GM06990 (cell line): Measurements from ENCODE around the gene ZNF536.

ENCODE experiments used
- DNase-seq: peaks from one replicate; pipeline ENCODE4 v3.0.0-alpha.2; 2011; ENCODE audit not compliant: insufficient read length; ENCODE audit errors: extremely low read depth
- H3K27me3 ChIP-seq: replicated peaks from 2 replicates; pipeline ENCODE4 v1.6.0; 2011; ENCODE audit warnings: low read length; ENCODE audit not compliant: control insufficient read depth, insufficient read depth
- H3K36me3 ChIP-seq: 2 replicates; pipeline ENCODE4 v1.5.1; 2011; ENCODE audit warnings: low read length; ENCODE audit not compliant: control insufficient read depth, insufficient read depth
- H3K4me3 ChIP-seq: replicated peaks from 2 replicates; pipeline ENCODE4 v1.5.1; 2011; ENCODE audit warnings: low read depth, mild to moderate bottlenecking, control low read depth, low read length
- TF ChIP-seq, protein P1 (sequence below): IDR thresholded peaks from 2 replicates; pipeline ENCODE4 v1.5.1; 2011; ENCODE audit warnings: low read length, control low read depth, mild to moderate bottlenecking, inconsistent platforms; ENCODE audit not compliant: insufficient read depth, poor library complexity, severe bottlenecking

Gene ZNF536

DNA sequence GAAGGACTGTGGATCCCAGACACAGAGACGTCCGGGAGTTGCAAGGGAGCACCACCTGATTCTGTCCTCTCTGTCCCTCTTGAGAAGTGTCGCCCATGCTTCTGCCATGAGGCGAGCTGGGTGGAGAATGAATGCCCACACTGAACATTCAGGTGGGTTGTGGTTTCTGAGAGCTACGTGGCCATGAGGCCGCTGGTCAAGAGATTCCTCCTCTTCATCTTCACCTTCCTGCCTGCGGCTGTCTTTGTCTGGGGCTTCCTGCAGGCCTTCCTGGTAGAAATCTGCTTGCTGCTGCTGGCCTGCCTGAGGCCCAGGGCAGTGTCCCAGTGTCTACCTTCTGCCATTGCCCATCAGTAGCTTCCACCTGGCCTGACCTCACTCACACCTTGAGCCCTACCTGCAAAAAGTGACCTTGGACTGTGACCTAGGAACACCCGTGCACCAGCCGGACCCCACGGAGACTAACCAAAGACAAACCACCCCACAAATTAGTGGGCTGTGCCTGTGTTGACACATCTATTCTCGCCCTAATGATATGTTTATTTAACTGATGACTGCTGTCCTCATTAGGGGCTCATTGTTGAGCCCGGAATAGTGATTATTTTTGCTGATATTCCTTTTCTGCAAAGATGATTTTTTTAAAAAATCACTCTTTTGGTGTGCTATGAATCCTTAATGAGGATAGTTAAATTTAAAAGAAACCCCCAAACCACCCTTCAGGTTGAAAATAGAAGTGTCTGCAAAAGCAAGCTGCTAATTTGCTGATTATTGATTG lies 38.7 kb upstream of the ZNF536 start:
- H3K27me3 ChIP-seq, result no peaks in the 10 kb centered on the region
- no peak for DNase-seq
- TF ChIP-seq, protein P1, sequence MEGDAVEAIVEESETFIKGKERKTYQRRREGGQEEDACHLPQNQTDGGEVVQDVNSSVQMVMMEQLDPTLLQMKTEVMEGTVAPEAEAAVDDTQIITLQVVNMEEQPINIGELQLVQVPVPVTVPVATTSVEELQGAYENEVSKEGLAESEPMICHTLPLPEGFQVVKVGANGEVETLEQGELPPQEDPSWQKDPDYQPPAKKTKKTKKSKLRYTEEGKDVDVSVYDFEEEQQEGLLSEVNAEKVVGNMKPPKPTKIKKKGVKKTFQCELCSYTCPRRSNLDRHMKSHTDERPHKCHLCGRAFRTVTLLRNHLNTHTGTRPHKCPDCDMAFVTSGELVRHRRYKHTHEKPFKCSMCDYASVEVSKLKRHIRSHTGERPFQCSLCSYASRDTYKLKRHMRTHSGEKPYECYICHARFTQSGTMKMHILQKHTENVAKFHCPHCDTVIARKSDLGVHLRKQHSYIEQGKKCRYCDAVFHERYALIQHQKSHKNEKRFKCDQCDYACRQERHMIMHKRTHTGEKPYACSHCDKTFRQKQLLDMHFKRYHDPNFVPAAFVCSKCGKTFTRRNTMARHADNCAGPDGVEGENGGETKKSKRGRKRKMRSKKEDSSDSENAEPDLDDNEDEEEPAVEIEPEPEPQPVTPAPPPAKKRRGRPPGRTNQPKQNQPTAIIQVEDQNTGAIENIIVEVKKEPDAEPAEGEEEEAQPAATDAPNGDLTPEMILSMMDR, result no peak
- H3K36me3 ChIP-seq, result no peaks in the 10 kb centered on the region
- H3K4me3 ChIP-seq, result no peak overlapping the region

- TF ChIP-seq, protein P1, result no peak
- no peak for DNase-seq
- no peak overlapping the region for H3K4me3 ChIP-seq
- no peaks in the 10 kb centered on the region for H3K36me3 ChIP-seq
- H3K27me3 ChIP-seq, result no peaks in the 10 kb centered on the region
Observed at GRCh38 chr19:30334841-30335240, 37.3 kb upstream of the ZNF536 start.

DNA sequence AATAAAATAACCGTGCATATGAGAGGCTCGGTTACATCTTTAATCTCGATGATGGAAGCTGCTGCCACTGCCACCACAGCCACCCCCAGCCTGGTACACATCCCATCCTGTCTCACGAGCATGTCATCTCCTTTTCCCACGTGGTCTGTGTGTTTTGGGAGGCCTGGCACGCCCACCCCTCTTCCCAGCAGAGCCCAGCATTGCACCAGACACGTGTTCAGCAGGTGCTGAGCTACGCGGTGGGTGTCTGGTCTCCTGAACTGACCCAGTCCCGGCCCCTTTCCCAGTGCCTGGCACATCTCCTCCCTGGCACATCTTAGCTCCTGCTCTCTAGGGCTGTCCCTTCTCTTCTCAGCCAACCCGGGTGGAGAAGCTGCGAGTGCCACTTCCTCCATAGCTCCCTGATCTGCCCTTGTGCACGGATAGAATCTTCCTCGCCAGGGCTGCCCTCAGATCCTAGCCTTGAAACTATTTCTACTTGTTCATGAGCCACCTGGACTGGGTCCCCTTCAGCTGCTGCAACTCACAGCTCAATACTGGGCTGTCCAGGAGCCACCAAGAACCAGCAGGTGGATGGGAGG lies 36.8 kb upstream of the ZNF536 start:
- DNase-seq, result no peak
- TF ChIP-seq, protein P1, result no peak

GRCh38 chr19:30336290-30336689 lies 35.9 kb upstream of the ZNF536 start:
- TF ChIP-seq, protein P1, result no peak
- Histone ChIP-seq H3K36me3 (no peaks in the 10 kb centered on the region), H3K4me3 (no peak overlapping the region), H3K27me3 (no peaks in the 10 kb centered on the region)
- no peak for DNase-seq

More for the DNA sequence above, 36.8 kb upstream of the ZNF536 start:
- no peaks in the 10 kb centered on the region for H3K27me3 ChIP-seq
- no peak overlapping the region for H3K4me3 ChIP-seq
- H3K36me3 ChIP-seq, result no peaks in the 10 kb centered on the region

DNA sequence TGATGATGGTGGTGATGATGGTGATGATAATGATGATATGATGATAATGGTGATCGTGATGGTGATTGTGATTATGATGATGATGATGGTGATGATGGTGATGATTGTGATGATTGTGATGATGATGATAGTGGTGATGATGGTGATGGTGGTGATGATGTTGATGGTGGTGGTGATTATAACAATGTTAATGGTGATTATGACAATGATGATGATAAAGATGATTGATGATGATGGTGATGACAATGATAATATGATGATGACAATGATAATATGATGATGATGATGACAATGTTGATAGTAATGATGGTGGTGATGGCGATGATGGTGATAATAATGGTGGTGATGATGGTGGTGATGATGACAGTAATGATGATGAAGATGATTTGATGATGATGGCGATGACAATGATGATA lies 34.1 kb upstream of the ZNF536 start:
- Histone ChIP-seq H3K36me3 (no peaks in the 10 kb centered on the region), H3K27me3 (no peaks in the 10 kb centered on the region), H3K4me3 (no peak overlapping the region)
- TF ChIP-seq, protein P1, result no peak
- DNase-seq, result no peak
